ENCODE data around the gene MED27.

GRCh38 chr9:131838530-131839280 is 241.0 kb downstream of the MED27 start:
- no peak for TF ChIP-seq CTCF (IDR thresholded peaks at IDR 0.05)
- no peak for TF ChIP-seq POLR2A (IDR thresholded peaks at IDR 0.05)
- no peak for TF ChIP-seq POLR2AphosphoS5 (IDR thresholded peaks at IDR 0.05)
